Middle frontal gyrus (tissue), 1 donor: ENCODE data around the gene MYOCD.

ENCODE experiments used
- DNase-seq: peaks from one replicate; pipeline ENCODE4 v3.0.0-alpha.2; 2015; ENCODE audit warnings: low spot score; ENCODE audit errors: extremely low spot score

MYOCD gene

GRCh38 chr17:12642034-12642433 lies 23.7 kb upstream of the MYOCD start:
- no peak for DNase-seq

GRCh38 chr17:12643822-12644221 lies 21.9 kb upstream of the MYOCD start:
- DNase-seq, result no peak

GRCh38 chr17:12644623-12645022 lies 21.1 kb upstream of the MYOCD start:
- no peak for DNase-seq

- DNase-seq, result no peak
Measured at GRCh38 chr17:12646761-12647422, 18.8 kb upstream of the MYOCD start.

- no peak for DNase-seq
Measured at GRCh38 chr17:12648498-12648897, 17.2 kb upstream of the MYOCD start.

- DNase-seq, result no peak
Measured at GRCh38 chr17:12655936-12656335, 9.8 kb upstream of the MYOCD start.

GRCh38 chr17:12656354-12656753 lies 9.3 kb upstream of the MYOCD start:
- DNase-seq, result no peak

GRCh38 chr17:12659500-12659899 lies 6.2 kb upstream of the MYOCD start:
- no peak for DNase-seq

- no peak for DNase-seq
Measured at GRCh38 chr17:12664252-12664651, 1.4 kb upstream of the MYOCD start.

GRCh38 chr17:12664894-12665262 lies 812 bp upstream of the MYOCD start:
- DNase-seq, result no peak

GRCh38 chr17:12666718-12667117 lies 1.0 kb downstream of the MYOCD start:
- no peak for DNase-seq

GRCh38 chr17:12667299-12667958 lies 1.7 kb downstream of the MYOCD start:
- DNase-seq, result no peak

- DNase-seq, result no peak
Measured at GRCh38 chr17:12671906-12672305, 6.2 kb downstream of the MYOCD start.

GRCh38 chr17:12672947-12673346 lies 7.3 kb downstream of the MYOCD start:
- DNase-seq, result no peak

- DNase-seq, result no peak
Measured at GRCh38 chr17:12673788-12674187, 8.1 kb downstream of the MYOCD start.

GRCh38 chr17:12680407-12680897 lies 14.8 kb downstream of the MYOCD start:
- no peak for DNase-seq

GRCh38 chr17:12680993-12681392 lies 15.3 kb downstream of the MYOCD start:
- no peak for DNase-seq

GRCh38 chr17:12683299-12683698 lies 17.6 kb downstream of the MYOCD start:
- DNase-seq, result no peak

- no peak for DNase-seq
Measured at GRCh38 chr17:12686486-12686885, 20.8 kb downstream of the MYOCD start.

- no peak for DNase-seq
Measured at GRCh38 chr17:12688382-12688781, 22.7 kb downstream of the MYOCD start.

GRCh38 chr17:12691173-12691572 lies 25.5 kb downstream of the MYOCD start:
- DNase-seq, result no peak

GRCh38 chr17:12693640-12694039 lies 27.9 kb downstream of the MYOCD start:
- DNase-seq, result no peak

GRCh38 chr17:12706070-12706469 lies 40.4 kb downstream of the MYOCD start:
- DNase-seq, result no peak
